Right cardiac atrium (tissue), 5 donors: ENCODE results near the gene CBY2. TPM values are rescaled to one million over a fixed set of nuclear protein-coding genes. Genes with fewer than 3 reads are reported as not detected.

Experiments used
- ATAC-seq, 2 donors: fragments of 200-7000 bp; cut with Tn5 transposase; one replicate each; pipeline versions ENCODE4 v1.8.0 to v1.9.1; 2020; ENCODE audit warnings: moderate library complexity in 2 of 2, mild to moderate bottlenecking in 1 of 2
- DNase-seq, 3 donors: peaks; one replicate each; pipeline ENCODE4 v3.0.0-alpha.2; 2020
- H3K27ac ChIP-seq: one replicate; pipeline ENCODE4 v1.5.1; 2013; ENCODE audit warnings: mild to moderate bottlenecking, low read length, control low read depth, moderate library complexity
- H3K27me3 ChIP-seq: one replicate; pipeline ENCODE4 v1.6.1; 2013; ENCODE audit not compliant: control insufficient read depth, insufficient read depth
- H3K4me1 ChIP-seq: one replicate; pipeline ENCODE4 v1.6.1; 2013; ENCODE audit warnings: low read length; ENCODE audit not compliant: control insufficient read depth, insufficient read depth
- H3K4me3 ChIP-seq: one replicate; pipeline ENCODE4 v1.5.1; 2013; ENCODE audit warnings: low read length, control low read depth
- H3K9me3 ChIP-seq: one replicate; pipeline ENCODE4 v1.6.1; 2013; ENCODE audit warnings: low read length; ENCODE audit not compliant: control insufficient read depth
- WGBS: extraction: QIAGEN DNeasy Blood & Tissue Kit; methylation state at CpG from one replicate; pipeline ENCODE4 v1.1.7; 2013; 5-methylcytosine and 5-hydroxymethylcytosine counted together
- intact Hi-C, 4 donors: fragments of 100-400 bp; cut with DNase I; formaldehyde crosslinking; loops; one replicate each; pipeline versions ENCODE4 v1.11.0 to v1.14.0; 2022 to 2023
- polyA plus RNA-seq: library from polyadenylated mRNA; stranded (reverse); fragments of 200-250 nt; gene quantifications from one replicate; pipeline ENCODE4 v1.2.3, GENCODE V29; 2013
- total RNA-seq, 4 donors: library from RNA; stranded (reverse); fragmentation: NEBNext Ultra II Directional; extraction: Animal tissue kit (Norgen Biotek cat#: 25700); gene quantifications; one replicate each; pipeline ENCODE4 v1.2.1, GENCODE V29; 2021
- donor health status: healthy with polysubstance abuse.
- donor health status: DM: no; HTN: yes; CAD: no.
- donor health status: DM: no; HTN: no; CAD: no.
- donor health status: DM: no; HTN: yes; CAD: no; lungs with severe emphysema.
- donor health status: DM: yes; HTN: yes; CAD: no.

CBY2 gene
- total and polyA plus RNA-seq, 5 donors = not detected

DNA sequence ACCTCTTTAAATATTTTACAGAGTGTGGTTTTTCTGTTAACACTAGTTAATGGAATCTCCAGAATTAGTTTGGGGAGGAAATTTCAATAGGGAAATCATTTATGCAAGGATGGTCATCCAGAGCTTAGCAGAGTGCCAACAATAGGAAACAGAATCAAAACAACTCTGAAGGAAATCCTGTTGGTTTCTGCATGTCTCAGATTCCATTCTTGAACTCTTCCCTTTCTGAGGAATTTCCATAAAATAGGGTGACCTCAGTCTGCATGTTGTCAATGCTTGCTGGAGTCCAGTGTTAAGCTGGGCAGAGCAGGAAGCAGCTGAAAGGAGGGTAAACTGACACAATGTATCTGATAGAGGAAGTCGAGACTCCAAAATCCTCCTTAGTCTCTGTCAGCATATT lies 16.9 kb downstream of the CBY2 start:
- H3K9me3 ChIP-seq = no peaks in the 10 kb centered on the region
- H3K27me3 ChIP-seq = no peaks in the 10 kb centered on the region
- WGBS = 36% methylated on average over 1 of the region's 1 CpG
- H3K27ac ChIP-seq = no peak overlapping the region
- H3K4me1 ChIP-seq = no peaks in the 10 kb centered on the region
- no peak for ATAC-seq
- H3K4me3 ChIP-seq = no peak overlapping the region
- no peak for DNase-seq
- intact Hi-C loops = no loop called here

DNA sequence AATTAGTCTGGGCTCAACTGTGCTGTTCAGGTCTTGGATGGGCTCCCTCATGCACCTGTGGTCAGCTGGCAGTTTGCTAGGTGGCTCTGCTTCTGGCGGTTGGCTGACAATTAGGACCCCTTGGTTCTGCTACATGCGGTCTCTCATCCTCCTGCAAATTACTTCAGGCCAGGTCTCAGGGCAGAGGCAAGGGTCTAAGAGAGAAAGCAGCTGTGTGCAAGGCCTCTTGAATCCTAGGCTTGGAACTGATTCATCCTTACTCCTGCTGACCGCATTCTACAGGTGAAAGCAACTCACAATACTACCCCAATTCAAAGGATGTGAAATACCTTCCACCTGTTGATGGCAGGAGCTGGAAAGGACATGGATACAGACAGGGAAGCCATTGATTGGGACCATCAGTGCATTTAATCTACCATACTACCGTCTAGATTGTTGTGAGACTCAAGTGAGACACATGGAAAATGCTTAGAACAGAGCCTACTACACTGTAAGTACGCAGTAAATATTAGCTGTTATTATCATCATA lies 19.1 kb downstream of the CBY2 start:
- no peak for ATAC-seq

GRCh38 chr13:45723798-45724197 lies 21.7 kb downstream of the CBY2 start:
- DNase-seq (no peak), ATAC-seq (no peak)
- WGBS = 81% methylated on average over 2 of the region's 2 CpGs
- Histone ChIP-seq H3K9me3 (no peaks in the 10 kb centered on the region), H3K4me3 (no peak overlapping the region), H3K27me3 (no peaks in the 10 kb centered on the region), H3K4me1 (no peaks in the 10 kb centered on the region), H3K27ac (no peak overlapping the region)
- intact Hi-C loops = no loop called here

More for the DNA sequence above, 19.1 kb downstream of the CBY2 start:
- H3K4me1 ChIP-seq = no peaks in the 10 kb centered on the region
- H3K4me3 ChIP-seq = no peak overlapping the region
- no peaks in the 10 kb centered on the region for H3K9me3 ChIP-seq
- H3K27ac ChIP-seq = no peak overlapping the region
- 73% methylated on average over 5 of the region's 5 CpGs for WGBS
- intact Hi-C loops = no loop called here
- no peaks in the 10 kb centered on the region for H3K27me3 ChIP-seq
- DNase-seq = no peak

DNA sequence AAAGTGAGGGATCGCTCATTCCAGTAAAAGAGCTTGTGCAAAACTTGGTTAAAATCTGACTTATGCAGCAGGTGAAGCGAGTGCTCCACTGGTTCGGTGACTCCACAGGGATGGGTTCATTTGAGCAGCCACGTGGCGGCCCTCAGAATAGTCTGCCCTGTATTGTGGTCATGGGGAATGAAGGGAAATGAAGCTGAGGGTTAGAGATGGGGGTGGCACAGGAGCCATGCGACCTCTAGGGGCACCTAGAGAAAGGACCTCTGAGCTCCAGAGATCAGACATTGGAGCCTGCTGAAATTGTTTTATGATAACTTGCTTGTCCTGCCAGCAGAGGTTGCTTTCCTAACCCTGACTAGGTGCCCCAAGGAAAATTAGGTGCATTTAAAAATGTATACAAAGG lies 26.6 kb downstream of the CBY2 start:
- no peak overlapping the region for H3K27ac ChIP-seq
- WGBS = 70% methylated on average over 6 of the region's 6 CpGs
- H3K4me1 ChIP-seq = no peaks in the 10 kb centered on the region
- no peak for DNase-seq
- ATAC-seq = no peak
- H3K9me3 ChIP-seq = no peaks in the 10 kb centered on the region
- no peaks in the 10 kb centered on the region for H3K27me3 ChIP-seq
- intact Hi-C loops = no loop called here
- no peak overlapping the region for H3K4me3 ChIP-seq

DNA sequence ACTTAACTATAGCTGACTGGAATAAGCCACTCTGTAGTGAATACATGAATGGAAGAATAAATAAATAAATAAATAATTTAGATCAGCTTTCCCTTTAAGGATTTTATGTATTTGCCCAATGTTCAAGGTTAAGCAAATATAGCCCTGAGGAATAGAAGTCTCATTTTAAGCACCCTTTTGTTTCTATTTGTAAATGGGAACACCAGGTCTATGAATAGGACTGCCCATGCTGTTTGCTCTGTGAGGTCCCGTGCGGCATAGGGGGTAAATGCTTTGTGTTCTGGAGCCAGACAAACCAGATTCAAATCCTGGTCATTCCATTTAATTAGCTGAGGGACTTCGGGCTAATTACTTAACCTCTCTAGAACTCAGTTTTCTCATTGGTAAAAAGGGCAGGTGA lies 29.3 kb downstream of the CBY2 start:
- Histone ChIP-seq H3K4me3 (no peak overlapping the region), H3K4me1 (no peaks in the 10 kb centered on the region), H3K27me3 (no peaks in the 10 kb centered on the region), H3K9me3 (no peaks in the 10 kb centered on the region), H3K27ac (no peak overlapping the region)
- WGBS = 87% methylated on average over 3 of the region's 3 CpGs
- intact Hi-C loops = no loop called here
- no peak for ATAC-seq
- DNase-seq = no peak

- intact Hi-C loops = no loop called here
- WGBS = 51% methylated on average over 5 of the region's 5 CpGs
- Histone ChIP-seq H3K27me3 (no peaks in the 10 kb centered on the region), H3K4me1 (no peaks in the 10 kb centered on the region), H3K27ac (no peak overlapping the region), H3K9me3 (no peaks in the 10 kb centered on the region), H3K4me3 (no peak overlapping the region)
- no peak for DNase-seq
- no peak for ATAC-seq
These were observed 30.8 kb downstream of the CBY2 start for GRCh38 chr13:45732916-45733315.

DNA sequence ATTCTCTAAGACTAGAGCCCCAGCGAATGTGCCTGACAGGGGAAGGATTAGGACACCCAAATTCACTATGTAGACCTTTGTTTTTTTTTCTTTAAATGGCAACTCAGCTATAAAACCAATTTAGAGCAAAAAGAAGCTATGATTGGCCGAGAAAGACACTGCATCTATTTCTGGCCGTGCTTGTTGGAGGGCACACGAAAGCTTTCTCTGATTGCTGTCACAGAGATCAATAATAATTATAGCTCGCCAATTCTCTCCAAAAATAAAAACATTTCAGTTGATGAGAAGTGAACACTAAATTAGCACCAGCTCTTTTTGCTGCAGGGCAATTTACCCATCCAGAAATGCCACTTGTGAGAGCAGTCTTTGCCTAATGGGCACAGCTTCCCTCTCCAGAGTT lies 31.2 kb downstream of the CBY2 start:
- ATAC-seq (no peak), DNase-seq (no peak)
- intact Hi-C loops = no loop called here
- WGBS = 83% methylated on average over 5 of the region's 5 CpGs
- Histone ChIP-seq H3K4me3 (no peak overlapping the region), H3K9me3 (no peaks in the 10 kb centered on the region), H3K27ac (no peak overlapping the region), H3K27me3 (no peaks in the 10 kb centered on the region), H3K4me1 (no peaks in the 10 kb centered on the region)

DNA sequence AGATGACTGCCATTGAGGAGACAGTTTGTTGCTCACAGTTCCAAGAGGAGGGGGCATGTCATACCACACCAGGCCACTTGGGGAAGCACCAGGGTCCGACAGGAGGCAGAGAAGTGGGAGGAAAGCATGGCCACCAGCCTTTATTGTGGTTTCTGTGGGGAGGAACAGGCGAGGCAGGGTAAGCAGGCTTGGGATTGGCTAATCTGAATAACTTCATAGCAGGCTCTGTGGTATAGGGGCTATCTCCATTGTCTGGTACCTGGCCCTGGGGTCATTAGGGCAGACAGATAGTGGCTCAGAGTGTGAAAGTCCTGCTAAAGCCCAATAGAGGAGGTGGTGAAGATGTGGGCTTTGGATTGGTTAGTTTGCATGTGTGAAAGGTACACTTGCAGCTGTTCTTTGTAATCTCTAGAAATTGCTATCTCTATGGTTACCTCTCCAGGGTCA lies 35.5 kb downstream of the CBY2 start:
- 45% methylated on average over 2 of the region's 2 CpGs for WGBS
- H3K4me1 ChIP-seq = no peaks in the 10 kb centered on the region
- no peak for ATAC-seq
- no peaks in the 10 kb centered on the region for H3K9me3 ChIP-seq
- intact Hi-C loops = no loop called here
- DNase-seq = no peak
- H3K27ac ChIP-seq = no peak overlapping the region
- no peaks in the 10 kb centered on the region for H3K27me3 ChIP-seq
- no peak overlapping the region for H3K4me3 ChIP-seq

DNA sequence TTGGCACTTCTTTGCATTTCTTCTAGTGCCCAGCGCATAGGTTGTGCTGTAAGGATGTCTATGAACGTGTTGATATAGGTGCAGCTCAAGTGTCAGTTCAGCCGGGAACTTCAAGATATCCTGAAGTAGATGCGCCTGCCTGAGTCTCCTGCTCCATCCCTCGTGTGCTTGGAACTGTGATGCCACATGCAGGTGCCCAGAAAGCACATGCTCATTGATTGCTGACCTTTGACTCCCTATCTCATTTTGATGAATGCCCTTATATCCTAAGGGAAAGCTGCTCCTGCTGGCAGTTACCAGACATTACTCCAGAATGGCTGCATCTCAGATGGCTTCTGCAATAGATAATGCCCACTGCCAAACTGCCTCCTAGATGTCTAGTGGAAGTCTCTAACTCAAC lies 40.9 kb downstream of the CBY2 start:
- intact Hi-C loops = no loop called here
- Histone ChIP-seq H3K9me3 (no peaks in the 10 kb centered on the region), H3K4me3 (no peak overlapping the region), H3K27ac (no peak overlapping the region), H3K4me1 (no peaks in the 10 kb centered on the region), H3K27me3 (no peaks in the 10 kb centered on the region)
- ATAC-seq (no peak), DNase-seq (no peak)
- 89% methylated on average over 5 of the region's 5 CpGs for WGBS

- Histone ChIP-seq H3K9me3 (no peaks in the 10 kb centered on the region), H3K4me1 (peaks cover 3% of the 10 kb centered on the region), H3K4me3 (no peak overlapping the region), H3K27ac (no peak overlapping the region), H3K27me3 (no peaks in the 10 kb centered on the region)
- 80% methylated on average over 3 of the region's 3 CpGs for WGBS
- DNase-seq (no peak), ATAC-seq (no peak)
- intact Hi-C loops = no loop called here
These were observed 42.9 kb downstream of the CBY2 start for GRCh38 chr13:45744979-45745378.

DNA sequence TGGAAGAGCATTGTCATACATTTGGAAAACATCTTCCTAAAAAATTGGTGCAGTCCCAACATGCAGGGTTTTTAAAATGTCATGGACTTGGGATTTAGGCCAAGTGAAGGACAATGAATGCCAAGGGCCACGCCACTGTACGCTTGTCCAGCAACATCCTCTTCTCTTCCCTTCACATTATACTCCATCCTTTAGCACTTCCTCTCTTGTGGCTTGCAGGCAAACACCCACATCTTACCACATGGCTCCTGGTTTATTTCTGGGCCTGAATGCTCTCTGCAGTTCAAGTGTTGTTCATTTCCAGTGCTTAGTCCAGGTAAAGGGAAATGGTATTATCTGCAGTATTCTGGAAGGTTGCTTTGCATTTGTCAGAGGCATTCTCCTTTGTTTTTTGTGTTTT lies 45.0 kb downstream of the CBY2 start:
- ATAC-seq (no peak), DNase-seq (no peak)
- WGBS = 38% methylated on average over 2 of the region's 2 CpGs
- Histone ChIP-seq H3K27me3 (no peaks in the 10 kb centered on the region), H3K9me3 (no peaks in the 10 kb centered on the region), H3K27ac (no peak overlapping the region), H3K4me3 (no peak overlapping the region), H3K4me1 (peaks cover 3% of the 10 kb centered on the region)
- intact Hi-C loops = no loop called here
